Astrocyte of the spinal cord (primary cell): ENCODE data around the gene FGF19.

Source experiments
- DNase-seq: peaks from one replicate; pipeline ENCODE4 v3.0.0; 2011; ENCODE audit warnings: low read depth, low spot score
- H3K4me3 ChIP-seq: 2 replicates; pipeline ENCODE4 v1.5.1; 2011; ENCODE audit warnings: low read depth, mild to moderate bottlenecking, low read length, moderate library complexity
- in situ Hi-C: cut with HindIII; loops from 2 replicates; pipeline ENCODE4 v1.10.0; 2017; ENCODE audit warnings: low sequenced_read_pairs
- TF ChIP-seq, protein P1 (sequence below): IDR thresholded peaks from 2 replicates; pipeline ENCODE4 v1.5.1; 2012; ENCODE audit warnings: low read depth, mild to moderate bottlenecking, low read length, inconsistent platforms

FGF19 gene

DNA sequence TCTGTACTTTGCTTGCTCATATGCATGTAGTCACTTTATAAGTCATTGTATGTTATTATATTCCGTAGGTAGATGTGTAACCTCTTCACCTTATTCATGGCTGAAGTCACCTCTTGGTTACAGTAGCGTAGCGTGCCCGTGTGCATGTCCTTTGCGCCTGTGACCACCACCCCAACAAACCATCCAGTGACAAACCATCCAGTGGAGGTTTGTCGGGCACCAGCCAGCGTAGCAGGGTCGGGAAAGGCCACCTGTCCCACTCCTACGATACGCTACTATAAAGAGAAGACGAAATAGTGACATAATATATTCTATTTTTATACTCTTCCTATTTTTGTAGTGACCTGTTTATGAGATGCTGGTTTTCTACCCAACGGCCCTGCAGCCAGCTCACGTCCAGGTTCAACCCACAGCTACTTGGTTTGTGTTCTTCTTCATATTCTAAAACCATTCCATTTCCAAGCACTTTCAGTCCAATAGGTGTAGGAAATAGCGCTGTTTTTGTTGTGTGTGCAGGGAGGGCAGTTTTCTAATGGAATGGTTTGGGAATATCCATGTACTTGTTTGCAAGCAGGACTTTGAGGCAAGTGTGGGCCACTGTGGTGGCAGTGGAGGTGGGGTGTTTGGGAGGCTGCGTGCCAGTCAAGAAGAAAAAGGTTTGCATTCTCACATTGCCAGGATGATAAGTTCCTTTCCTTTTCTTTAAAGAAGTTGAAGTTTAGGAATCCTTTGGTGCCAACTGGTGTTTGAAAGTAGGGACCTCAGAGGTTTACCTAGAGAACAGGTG lies 51.8 kb downstream of the FGF19 start:
- no peak for DNase-seq
- TF ChIP-seq, protein P1, sequence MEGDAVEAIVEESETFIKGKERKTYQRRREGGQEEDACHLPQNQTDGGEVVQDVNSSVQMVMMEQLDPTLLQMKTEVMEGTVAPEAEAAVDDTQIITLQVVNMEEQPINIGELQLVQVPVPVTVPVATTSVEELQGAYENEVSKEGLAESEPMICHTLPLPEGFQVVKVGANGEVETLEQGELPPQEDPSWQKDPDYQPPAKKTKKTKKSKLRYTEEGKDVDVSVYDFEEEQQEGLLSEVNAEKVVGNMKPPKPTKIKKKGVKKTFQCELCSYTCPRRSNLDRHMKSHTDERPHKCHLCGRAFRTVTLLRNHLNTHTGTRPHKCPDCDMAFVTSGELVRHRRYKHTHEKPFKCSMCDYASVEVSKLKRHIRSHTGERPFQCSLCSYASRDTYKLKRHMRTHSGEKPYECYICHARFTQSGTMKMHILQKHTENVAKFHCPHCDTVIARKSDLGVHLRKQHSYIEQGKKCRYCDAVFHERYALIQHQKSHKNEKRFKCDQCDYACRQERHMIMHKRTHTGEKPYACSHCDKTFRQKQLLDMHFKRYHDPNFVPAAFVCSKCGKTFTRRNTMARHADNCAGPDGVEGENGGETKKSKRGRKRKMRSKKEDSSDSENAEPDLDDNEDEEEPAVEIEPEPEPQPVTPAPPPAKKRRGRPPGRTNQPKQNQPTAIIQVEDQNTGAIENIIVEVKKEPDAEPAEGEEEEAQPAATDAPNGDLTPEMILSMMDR = no peak
- in situ Hi-C loops = loop anchor here (25.0 kb wide), 1 partner anchor 540 kb away; no protein-coding TSS in a partner anchor
- H3K4me3 ChIP-seq = no peak overlapping the region

DNA sequence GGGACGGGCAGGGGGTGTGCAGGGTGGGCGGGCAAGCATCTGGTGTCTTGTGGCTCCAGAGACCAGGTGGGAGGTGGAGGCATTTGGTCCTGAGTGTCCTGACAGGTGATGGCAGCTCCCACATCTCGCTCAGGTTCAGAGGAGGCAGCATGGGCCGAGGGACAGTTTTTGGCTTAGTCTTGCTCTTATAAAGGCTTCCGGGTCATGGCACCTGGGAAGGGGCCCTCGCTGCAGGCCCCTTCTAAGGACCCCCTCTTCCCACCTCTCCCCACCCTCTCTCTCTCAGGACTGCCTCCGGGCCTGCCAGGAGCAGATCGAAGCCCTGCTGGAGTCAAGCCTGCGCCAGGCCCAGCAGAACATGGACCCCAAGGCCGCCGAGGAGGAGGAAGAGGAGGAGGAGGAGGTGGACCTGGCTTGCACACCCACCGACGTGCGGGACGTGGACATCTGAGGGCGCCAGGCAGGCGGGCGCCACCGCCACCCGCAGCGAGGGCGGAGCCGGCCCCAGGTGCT lies 52.9 kb downstream of the FGF19 start:
- H3K4me3 ChIP-seq = no peak overlapping the region
- TF ChIP-seq, protein P1 = no peak
- in situ Hi-C loops = loop anchor here (25.0 kb wide), 1 partner anchor 539 kb away; no protein-coding TSS in a partner anchor
- no peak for DNase-seq

DNA sequence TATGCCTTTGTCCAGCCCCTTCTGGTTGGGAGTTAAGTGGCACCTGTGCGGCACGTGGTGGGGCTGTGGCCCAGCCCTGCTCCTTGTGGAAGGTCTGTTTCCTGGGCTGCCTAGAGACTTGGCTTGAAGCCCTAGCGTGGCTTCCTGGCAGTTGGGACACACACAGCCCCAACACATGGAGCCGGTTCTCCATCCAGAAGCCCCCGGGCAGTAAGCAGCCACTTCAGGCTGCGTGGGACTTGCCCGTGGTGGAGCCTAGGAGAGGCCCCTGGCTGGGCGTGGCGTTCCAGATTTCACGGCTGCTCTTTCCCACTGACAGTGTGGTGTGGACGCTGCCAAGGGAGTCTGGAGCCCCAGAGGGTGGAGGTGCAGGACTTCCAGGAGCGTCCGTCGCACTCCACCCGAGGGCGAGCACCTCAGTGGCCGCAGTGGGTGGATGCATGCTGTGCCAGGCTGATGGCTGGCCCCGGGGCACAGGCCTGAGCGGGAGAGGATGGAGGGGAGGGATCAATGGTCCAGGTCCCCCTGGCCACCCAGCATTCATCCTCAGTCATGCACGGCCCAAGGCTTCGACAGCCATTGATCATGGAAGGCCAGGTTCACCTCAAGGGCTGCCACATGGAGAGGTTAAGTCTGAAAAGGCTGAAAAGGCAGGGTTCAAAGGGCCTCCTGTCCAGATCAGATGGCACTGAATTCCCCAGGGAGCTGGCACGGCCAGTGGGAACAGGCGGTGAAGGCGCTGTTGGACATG lies 53.6 kb downstream of the FGF19 start:
- no peak overlapping the region for H3K4me3 ChIP-seq
- in situ Hi-C loops = loop anchor here (25.0 kb wide), 1 partner anchor 538 kb away; no protein-coding TSS in a partner anchor
- TF ChIP-seq, protein P1 = no peak
- DNase-seq = no peak

DNA sequence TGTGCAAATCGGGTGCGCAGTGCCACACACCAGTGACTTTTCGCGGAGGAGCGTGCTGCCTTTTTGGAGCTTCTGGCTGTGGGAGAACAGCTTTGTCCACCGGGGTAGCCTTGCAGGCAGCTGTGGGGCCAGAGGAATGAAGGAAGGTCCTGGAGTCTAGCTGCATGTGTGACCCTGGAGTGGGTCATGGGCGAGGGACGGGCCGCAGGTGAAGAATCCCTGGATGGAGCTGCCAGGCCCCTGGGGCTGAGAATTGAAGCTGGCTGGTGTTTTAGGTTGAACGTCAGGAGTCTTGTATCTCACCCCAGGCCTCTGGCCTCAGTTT lies 54.3 kb downstream of the FGF19 start:
- in situ Hi-C loops = no loop called here
- no peak for DNase-seq
- no peak overlapping the region for H3K4me3 ChIP-seq
- TF ChIP-seq, protein P1 = no peak

DNA sequence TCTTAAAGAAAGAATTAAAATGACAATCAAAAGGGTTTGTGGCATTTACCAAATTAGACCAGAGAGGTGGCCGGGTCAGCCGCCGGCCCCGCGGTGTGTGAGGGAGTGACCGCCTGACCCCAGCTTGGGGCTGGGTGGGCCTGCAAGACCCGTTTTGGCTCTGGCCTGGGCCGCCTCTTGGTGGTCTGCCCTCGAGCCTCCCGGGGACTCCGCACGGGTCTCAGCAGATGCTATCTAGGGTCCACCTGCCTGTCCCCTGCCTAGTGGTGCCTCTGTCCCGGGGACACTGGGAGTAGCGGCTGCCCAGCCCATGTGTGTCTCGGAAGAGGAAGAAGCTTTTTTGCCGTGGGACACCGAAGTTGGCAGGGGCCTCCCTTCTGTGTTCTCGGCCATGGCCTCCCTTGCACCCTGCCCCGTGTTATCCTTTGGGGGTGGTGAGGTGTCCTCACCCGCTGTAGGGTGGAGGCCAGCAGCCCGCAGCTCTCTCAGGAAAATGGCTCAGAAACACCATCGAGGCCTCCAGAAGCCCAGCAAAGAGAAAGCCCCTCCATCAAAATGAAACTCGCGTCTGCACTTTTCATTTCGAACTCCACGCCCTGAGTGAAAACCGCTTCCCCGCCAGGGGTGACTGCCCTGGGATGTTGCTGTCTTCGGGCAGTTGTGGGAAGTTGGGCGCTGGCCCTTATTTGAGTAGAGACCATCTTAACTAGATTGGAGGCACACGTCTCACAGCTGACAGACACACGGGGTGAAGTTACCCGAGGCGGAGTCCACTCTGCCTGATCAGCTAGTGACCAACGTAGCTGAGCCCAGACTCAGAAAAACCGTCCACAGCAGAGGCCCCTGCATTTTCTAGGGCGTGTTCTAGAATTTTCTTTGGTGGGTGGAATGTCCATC lies 54.9 kb downstream of the FGF19 start:
- in situ Hi-C loops = no loop called here
- no peak for DNase-seq
- no peak overlapping the region for H3K4me3 ChIP-seq
- TF ChIP-seq, protein P1 = no peak
